NCI-H1048 (cell line): ENCODE results near the gene SUMO2.
"Not testable (repeated sequence)": the region's sequence is repeated elsewhere in the genome, so short reads cannot be mapped to it uniquely, and the experiment has no call there.

ENCODE experiments used
- DNase-seq: peaks from one replicate; lab custom pipeline; 2025; lab: John Stamatoyannopoulos, UW

Gene SUMO2

DNA sequence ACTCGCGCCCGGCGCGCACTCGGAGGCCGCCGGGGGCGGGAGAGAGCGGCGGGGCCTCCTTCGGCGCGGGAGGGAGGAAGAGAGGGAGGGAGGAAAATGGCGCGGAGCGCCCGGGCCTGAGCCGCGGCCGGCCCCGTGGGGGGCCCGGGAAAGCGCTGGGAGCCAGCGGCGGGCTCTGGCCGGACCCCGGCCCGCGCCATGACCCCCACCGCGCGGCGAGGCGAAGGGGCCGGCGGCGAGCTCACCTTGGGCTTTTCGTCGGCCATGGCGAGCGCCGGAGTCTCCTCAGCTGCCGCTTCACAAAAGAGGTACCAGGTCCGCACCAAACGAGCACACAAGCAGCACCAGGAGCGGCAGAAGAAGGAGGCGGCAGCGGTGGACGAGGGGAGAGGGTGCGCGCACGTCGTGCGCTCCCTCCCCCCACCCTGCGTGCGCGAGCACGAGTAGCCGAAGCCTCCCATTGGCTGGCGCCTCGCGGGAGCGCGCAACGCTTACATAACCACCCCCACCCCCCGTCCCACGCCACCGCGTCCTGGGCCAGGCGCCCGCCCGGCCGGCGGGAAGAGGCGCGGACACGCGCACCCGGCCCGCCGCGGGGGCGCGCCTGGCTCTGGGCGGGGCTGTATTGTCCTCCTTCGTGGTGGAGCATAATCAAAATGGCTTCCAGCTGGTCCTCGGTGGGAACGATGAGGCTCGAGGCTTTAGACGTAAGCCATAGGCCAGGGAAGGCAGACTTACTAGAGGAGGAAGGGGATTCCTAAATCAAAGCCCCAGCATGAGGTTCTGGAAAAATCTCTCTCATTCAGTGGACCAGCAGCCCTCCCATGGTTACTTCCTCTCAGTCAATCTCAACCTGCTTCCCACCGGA, at the start of gene SUMO2:
Gene SUMO2 (minus strand): TSS at position 391 of the 868 bp plus-strand sequence. CDS start 125 bp downstream, at position 266.
- peak; percentile 89 for DNase-seq

DNA sequence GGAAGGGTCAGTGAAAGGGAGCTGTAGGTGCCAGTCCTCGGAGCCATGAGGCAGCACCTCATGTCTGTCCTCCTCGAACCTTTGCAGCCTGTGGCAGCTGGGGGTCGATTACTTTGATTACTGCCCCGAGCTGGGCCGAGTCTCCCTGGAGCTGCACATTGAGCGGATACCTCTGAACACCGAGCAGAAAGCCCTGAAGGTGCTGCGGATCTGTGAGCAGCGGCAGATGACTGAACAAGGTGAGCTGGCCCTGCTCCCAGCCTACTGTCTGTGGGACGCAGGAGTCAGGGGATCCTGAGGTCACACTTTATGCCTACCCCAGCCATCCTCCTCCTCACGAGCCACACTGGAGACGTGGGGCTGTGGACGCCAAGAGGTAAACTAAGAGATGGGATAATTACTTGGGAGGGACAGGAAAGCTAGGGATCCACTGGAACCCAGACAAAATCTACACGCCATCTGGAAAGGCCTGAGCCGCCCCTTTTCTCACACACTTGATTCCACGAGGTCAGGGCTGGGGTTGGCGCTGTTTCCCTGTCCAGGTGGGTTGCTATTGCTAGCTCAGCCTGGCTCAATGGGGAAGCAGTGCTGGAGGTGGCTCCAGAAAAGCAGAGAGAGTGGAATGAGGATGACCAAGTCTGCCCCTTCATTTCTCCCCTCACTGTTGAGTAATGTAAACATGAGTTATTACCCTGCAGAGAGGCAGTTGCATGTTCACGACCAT, 49.1 kb upstream of the SUMO2 start:
- no peak for DNase-seq

GRCh38 chr17:75231071-75231470, 48.3 kb upstream of the SUMO2 start:
- DNase-seq, result no peak

DNA sequence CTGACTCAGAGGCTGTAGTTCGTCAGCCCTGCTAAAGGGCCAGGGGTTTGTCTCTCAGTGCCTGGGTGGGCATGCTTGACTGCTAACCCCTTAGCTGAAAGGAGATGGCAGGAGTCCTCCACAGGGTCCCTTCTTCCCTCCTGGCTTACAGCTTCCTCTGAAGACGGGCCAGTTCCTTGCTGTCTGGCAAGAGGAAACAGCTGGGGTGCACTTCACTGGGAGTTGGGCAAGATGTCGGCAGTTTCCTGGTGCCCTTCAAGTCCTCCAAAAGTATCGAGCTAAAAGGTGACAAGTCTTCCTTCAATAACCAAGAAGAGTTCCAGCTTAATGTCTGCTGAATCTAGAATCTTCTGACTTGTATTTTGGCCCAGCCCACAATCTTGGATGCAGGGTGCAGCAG, 46.1 kb upstream of the SUMO2 start:
- no peak for DNase-seq

DNA sequence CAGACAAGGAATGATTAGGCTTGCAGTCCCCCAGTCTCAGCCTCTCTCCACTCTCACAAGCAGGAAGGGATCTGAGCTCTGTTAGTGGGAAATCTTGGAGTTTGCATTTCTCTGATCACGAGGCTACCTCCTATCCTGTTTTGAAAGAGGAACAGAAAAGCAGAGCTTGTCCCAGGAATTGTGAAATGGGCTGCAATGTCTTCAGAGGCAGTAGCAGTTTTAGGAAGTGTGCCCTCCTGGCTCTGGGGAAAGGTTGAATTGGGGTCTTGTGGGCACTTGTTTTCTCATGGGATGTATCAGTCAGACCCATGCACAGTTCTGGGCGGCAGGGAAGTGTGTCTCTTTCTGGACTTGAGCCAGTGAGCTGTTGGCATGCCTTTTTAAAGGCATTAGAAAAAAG, 45.5 kb upstream of the SUMO2 start:
- DNase-seq, result no peak

DNA sequence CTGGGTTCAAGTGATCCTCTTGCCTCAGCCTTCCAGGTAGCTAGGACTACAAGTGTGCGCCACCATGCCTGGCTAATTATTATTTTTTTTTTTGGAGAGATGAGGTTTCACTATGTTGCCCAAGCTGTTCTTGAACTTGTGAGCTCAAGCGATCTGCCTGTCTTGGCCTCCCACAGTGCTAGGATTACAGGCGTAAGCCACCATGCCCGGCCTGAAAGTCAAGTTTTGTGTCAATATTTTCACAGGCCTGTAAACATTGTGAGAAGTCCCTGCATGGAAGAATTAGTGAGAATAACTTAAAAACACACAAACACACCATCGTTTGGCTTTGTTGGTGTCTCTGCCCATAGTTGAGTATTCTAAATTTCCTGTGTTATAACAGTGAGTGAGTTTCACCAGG, 45.0 kb upstream of the SUMO2 start:
- DNase-seq, result no peak

- DNase-seq, result no peak
Observed at GRCh38 chr17:75225016-75225415, 42.3 kb upstream of the SUMO2 start.

- no peak for DNase-seq
Observed at GRCh38 chr17:75219815-75220214, 37.1 kb upstream of the SUMO2 start.

- no peak for DNase-seq
Observed at GRCh38 chr17:75218131-75218530, 35.4 kb upstream of the SUMO2 start.

DNA sequence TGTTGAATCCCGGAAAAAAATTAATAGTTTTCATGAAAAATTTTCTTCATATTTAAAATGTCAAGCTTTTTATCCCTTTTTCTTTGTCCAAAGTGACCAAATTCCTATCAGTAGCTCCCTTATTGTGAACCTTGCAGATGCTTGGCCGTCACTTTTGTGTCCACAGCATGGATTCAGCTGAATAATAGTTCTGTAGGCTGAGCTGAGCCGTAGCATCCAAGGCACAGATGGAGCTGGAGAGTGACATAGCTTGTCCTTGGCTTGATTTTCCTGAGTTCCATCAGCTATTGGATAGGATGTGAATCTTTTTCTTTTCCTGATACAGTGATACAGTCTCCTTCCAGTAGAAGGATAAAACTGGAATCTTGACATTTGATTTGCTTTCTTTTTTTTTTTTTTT, 26.3 kb upstream of the SUMO2 start:
- DNase-seq, result no peak

- DNase-seq, result no peak
Observed at GRCh38 chr17:75208161-75208560, 25.4 kb upstream of the SUMO2 start.

DNA sequence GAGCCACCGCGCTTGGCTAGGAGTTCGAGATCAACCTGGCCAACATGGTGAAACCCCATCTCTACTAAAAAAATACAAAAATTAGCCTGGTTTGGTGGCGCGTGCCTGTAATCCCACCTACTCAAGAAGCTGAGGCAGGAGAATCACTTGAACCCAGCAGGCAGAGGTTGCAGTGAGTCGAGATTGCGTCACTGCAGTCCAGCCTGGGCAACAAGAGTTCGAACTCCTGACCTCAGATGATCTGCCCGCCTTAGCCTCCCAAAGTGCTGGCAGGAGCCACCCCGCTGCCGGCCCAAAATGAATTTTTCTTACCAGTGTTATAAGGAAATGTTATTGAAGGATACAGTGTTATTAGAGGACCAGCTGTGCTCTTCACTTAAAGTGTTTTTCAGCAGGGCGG, 25.0 kb upstream of the SUMO2 start:
- no peak for DNase-seq

GRCh38 chr17:75207050-75207407, 24.3 kb upstream of the SUMO2 start:
- not testable (repeated sequence) for DNase-seq

DNA sequence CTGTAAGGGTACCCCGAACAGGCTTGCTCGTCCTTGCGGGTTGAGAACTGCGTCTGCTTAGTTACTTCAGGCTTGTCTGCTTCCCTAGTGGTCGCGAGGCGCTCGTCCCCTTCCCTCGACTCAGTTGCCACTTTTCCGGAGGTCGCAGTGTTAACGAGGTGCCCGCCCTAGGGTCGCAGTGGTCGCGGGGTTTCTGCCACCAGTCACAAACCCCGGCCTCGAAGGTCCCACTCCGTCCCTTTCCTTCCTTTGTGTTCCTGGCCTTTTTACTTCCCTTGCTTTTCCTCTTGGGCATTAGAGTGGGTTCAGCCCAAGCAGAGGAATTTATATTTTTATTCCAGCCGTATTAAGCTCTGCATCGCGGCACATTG, 23.0 kb upstream of the SUMO2 start:
- DNase-seq, result no peak

DNA sequence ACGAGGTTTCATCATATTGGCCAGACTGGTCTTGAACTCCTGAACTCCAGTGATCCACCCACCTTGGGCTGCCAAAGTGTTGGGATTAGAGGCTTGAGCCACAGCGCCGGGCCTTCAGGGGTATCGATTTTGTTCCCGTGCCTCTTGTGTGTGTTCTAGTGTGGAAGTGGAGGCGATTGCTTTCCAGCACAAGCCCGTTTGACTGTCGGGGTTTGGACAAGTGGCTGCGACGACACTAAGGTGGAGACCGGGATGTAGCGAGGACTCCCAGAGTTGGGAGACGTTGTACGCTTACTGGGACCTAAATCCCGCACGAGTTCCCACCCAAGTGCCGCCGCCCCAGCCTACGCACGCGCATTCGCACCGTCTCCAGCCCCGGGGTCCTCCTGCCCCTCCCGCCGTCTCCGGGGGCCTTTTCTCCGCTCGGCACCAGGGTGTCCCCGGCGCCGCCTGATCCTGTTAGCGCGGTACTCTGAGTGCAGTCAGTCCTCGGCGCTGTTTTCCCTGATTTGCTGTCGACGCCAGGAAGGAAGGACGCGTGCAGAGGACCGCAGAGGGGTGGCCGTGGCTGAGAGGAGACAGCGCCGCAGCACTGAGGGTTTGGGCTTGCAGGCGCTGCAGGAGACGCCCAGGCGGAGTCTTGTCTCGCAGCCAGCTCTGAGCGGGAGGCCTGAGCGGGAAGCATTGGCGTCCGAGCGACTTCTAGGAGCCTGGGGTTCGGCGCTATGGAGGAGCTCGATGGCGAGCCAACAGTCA, 22.5 kb upstream of the SUMO2 start, which contains the start of gene NUP85:
Gene NUP85 (plus strand): TSS at position 643 of the 756 bp plus-strand sequence. CDS start 83 bp downstream, at position 726.
- DNase-seq, result peak; percentile 88

- DNase-seq, result no peak
Observed at GRCh38 chr17:75199886-75200618, 17.3 kb upstream of the SUMO2 start.

GRCh38 chr17:75194879-75195278, 12.1 kb upstream of the SUMO2 start:
- no peak for DNase-seq

DNA sequence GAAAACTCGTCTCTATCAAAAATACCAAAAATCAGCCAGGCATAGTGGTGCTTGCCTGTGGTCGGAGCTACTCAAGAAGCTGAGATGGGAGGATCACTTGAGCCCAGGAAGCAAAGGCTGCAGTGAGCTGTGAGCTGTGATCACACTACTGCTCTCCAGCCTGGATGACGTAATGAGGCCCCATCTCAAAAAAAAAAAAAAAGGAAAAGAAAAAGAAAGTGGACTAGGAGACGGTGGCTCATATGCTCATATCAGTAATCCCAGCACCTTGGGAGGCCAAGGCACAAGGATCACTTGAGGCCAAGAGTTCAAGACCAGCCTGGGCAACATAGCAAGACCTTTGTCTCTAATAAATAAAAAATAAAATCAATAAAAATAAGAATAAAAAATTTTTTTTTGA, 8.8 kb upstream of the SUMO2 start:
- DNase-seq, result no peak

DNA sequence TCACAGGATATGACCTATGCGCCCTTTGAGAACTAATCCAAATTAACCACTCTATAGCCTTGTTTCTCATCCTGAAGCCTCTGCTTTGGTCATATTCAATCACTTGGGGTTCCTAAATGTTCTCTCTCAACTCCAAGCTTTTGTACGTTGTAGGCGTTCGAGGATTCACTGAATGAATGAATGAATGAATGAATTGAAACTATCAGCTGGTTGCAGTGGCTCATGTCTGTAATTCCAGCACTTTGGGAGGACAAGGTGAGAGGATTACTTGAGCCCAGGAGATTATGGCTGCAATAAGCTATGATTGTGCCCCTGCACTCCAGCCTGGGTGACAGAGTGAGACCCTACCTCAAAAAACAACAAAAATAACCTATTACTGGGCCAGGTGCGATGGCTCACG, 5.9 kb upstream of the SUMO2 start:
- DNase-seq, result no peak

DNA sequence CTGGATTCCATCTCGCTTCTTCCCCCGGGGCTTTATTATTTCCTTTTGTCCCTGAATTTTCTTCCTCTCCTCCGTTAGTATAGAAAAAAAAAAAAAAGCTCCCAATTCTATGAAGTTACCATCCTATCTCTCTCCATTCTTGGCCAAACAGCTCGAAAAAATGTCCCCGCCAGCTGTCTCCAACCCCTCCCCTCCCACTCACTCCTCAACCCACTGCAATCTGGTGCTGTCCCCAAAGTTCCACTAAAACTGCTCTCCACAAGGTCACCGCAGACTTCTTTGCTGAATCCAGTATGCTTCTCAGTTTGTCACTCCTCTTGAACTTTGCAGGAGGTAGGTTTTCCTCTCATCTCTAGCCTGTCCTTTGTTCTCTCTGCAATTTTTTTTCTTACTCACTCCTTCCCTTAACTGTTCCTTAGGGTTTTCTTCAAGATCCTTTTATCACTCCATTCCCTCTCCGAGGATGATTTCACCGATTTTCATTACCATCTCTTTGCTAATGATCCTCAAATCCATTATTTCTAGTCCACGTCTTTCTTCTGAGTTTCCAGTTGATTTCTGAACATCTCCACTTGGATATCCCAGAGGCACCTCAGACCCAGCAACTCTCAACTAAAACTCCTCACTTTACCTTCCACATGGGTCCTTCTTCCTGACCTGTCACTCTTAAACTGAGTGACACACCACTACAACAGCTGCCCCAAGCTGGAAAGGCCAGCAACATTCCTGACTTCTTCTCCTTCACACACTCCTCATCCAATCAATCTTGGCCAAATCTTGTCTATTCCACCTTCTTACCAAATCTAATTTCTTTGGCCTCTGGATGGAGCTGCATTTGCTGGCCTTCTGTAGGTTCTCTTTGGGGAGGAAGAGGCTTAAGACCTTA, 1.5 kb upstream of the SUMO2 start:
- no peak for DNase-seq

GRCh38 chr17:75182319-75182568, 515 bp downstream of the SUMO2 start:
- no peak for DNase-seq
